Prostate gland (tissue), 2 donors: ENCODE data around the gene DUSP11. TPM values are rescaled to one million over a fixed set of nuclear protein-coding genes. Genes with fewer than 3 reads are reported as not detected.
"Not testable (repeated sequence)": the region's sequence is repeated elsewhere in the genome, so short reads cannot be mapped to it uniquely, and the experiment has no call there.

Source experiments
- DNase-seq: peaks from one replicate; pipeline ENCODE4 v3.0.0-alpha.2; 2019; ENCODE audit warnings: low spot score
- H3K27ac ChIP-seq, 2 donors: fragments of 200-600 bp; sonication (generic); 2 replicates each; pipeline ENCODE4 v1.5.1; 2017 to 2019
- H3K27me3 ChIP-seq: fragments of 200-600 bp; sonication (generic); replicated peaks from 2 replicates; pipeline ENCODE4 v1.5.1; 2019; ENCODE audit not compliant: insufficient read depth
- H3K36me3 ChIP-seq, 2 donors: fragments of 200-600 bp; sonication (generic); 1 replicate in 1 of 2; 2 replicates in 1 of 2; pipeline versions ENCODE4 v1.5.1 to v1.8.1; 2017 to 2019
- H3K4me1 ChIP-seq: fragments of 200-600 bp; sonication (generic); replicated peaks from 2 replicates; pipeline ENCODE4 v1.5.1; 2019
- H3K4me3 ChIP-seq, 2 donors: fragments of 200-600 bp; sonication (generic); 2 replicates each; pipeline ENCODE4 v1.5.1; 2017 to 2019
- H3K9me3 ChIP-seq: fragments of 200-600 bp; sonication (generic); 2 replicates; pipeline ENCODE4 v1.5.1; 2017
- POLR2A ChIP-seq: fragments of 450-650 bp; IDR thresholded peaks from one replicate; pipeline ENCODE4 v1.6.1; 2016; ENCODE audit warnings: antibody characterized with exemption, mild to moderate bottlenecking
- POLR2AphosphoS5 ChIP-seq: sonication (generic); formaldehyde crosslinking; IDR thresholded peaks from one replicate; pipeline ENCODE4 v1.6.1; 2017; ENCODE audit warnings: antibody characterized with exemption
- WGBS: methylation state at CpG from one replicate; pipeline ENCODE4 v1.1.5; 2018; 5-methylcytosine and 5-hydroxymethylcytosine counted together
- intact Hi-C: fragments of 100-400 bp; cut with DNase I; formaldehyde crosslinking; loops from one replicate; pipeline ENCODE4 v1.14.2; 2022
- total RNA-seq, 2 donors: library from RNA; depleted of rRNA; stranded (reverse); fragments of >200 nt; gene quantifications; one replicate each; pipeline ENCODE4 v1.1.0, GENCODE V29; 2016
- TF ChIP-seq, protein P1 (sequence below), 4 experiments: fragments of 200-600 bp in 2 of 4; fragments of 450-650 bp in 2 of 4; sonication (generic) in 2 of 4; IDR thresholded peaks; 1 replicate in 3 of 4; 2 replicates in 1 of 4; pipeline ENCODE4 v1.5.1; 2016 to 2019; ENCODE audit warnings: antibody characterized with exemption in 4 of 4, mild to moderate bottlenecking in 2 of 4, moderate library complexity in 2 of 4

DUSP11 gene
- total RNA-seq, 2 donors from 2014 or later, result 37.8 to 39.5 TPM

DNA sequence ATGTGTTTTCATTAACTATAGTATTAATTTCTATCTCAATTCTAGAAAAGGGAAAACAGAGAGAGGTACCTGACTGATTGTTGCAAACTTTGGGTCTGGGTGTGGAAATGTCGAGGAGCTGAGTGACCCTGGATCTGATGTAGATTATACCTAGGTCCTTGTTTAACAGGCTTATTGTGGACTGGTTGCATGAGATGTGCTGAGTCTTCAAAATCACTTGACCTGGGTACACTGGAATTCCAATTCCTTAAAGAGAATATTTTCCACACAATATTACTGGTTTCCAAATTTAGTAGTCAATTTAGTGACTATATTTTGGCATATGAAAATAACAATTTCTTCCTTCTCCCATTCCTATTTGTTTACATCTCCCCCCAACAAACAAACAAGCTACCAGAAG is 13.6 kb downstream of the DUSP11 start:
- H3K4me3 ChIP-seq, result no peak overlapping the region
- DNase-seq, result no peak
- WGBS, result 97% methylated on average over 1 of the region's 1 CpG
- no peaks in the 10 kb centered on the region for H3K9me3 ChIP-seq
- H3K4me1 ChIP-seq, result no peaks in the 10 kb centered on the region
- TF ChIP-seq, protein P1, sequence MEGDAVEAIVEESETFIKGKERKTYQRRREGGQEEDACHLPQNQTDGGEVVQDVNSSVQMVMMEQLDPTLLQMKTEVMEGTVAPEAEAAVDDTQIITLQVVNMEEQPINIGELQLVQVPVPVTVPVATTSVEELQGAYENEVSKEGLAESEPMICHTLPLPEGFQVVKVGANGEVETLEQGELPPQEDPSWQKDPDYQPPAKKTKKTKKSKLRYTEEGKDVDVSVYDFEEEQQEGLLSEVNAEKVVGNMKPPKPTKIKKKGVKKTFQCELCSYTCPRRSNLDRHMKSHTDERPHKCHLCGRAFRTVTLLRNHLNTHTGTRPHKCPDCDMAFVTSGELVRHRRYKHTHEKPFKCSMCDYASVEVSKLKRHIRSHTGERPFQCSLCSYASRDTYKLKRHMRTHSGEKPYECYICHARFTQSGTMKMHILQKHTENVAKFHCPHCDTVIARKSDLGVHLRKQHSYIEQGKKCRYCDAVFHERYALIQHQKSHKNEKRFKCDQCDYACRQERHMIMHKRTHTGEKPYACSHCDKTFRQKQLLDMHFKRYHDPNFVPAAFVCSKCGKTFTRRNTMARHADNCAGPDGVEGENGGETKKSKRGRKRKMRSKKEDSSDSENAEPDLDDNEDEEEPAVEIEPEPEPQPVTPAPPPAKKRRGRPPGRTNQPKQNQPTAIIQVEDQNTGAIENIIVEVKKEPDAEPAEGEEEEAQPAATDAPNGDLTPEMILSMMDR (IDR thresholded peaks at IDR 0.05), result no peak
- TF ChIP-seq POLR2AphosphoS5 (no peak), POLR2A (no peak)
- no peak overlapping the region for H3K27ac ChIP-seq
- intact Hi-C loops, result no loop called here
- H3K27me3 ChIP-seq, result no peaks in the 10 kb centered on the region
- peaks cover 0 to 5% of the 10 kb centered on the region in 2 donors for H3K36me3 ChIP-seq

GRCh38 chr2:73764945-73765344 is 15.0 kb downstream of the DUSP11 start:
- H3K9me3 ChIP-seq, result no peaks in the 10 kb centered on the region
- TF ChIP-seq POLR2AphosphoS5 (no peak), POLR2A (no peak)
- TF ChIP-seq, protein P1 (IDR thresholded peaks at IDR 0.05), result no peak
- peaks cover 0 to 5% of the 10 kb centered on the region in 2 donors for H3K36me3 ChIP-seq
- H3K27ac ChIP-seq, result no peak overlapping the region
- no peaks in the 10 kb centered on the region for H3K27me3 ChIP-seq
- intact Hi-C loops, result no loop called here
- no peak overlapping the region for H3K4me3 ChIP-seq
- no peaks in the 10 kb centered on the region for H3K4me1 ChIP-seq
- DNase-seq, result no peak
- WGBS, result 100% methylated on average over 1 of the region's 1 CpG

DNA sequence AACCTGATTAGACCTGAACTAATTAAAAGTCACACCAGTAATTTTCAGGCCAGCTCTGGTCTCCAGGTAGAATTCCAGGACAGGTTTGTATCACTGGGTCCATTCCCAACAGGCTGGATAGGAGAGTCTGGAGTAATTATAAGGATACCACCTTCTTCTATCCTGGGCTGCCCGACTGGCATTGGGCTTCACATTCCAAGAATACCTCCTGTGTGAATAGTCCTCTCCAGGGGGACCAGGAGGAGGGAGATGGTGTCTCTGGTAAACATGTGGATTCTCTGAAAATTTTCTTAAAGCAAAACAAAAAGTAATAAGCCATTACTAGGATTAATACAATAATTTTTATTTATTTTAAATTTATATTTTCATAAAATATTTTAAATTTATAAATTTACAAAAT is 17.3 kb downstream of the DUSP11 start:
- Histone ChIP-seq H3K27me3 (no peaks in the 10 kb centered on the region), H3K4me1 (no peaks in the 10 kb centered on the region), H3K4me3 (no peak overlapping the region), H3K9me3 (no peaks in the 10 kb centered on the region), H3K27ac (no peak overlapping the region), H3K36me3 (peaks cover 0 to 5% of the 10 kb centered on the region in 2 donors)
- TF ChIP-seq POLR2A (no peak), POLR2AphosphoS5 (no peak)
- TF ChIP-seq, protein P1 (IDR thresholded peaks at IDR 0.05), result no peak
- 47% methylated on average over 1 of the region's 1 CpG for WGBS
- DNase-seq, result no peak
- intact Hi-C loops, result no loop called here

GRCh38 chr2:73759904-73760303 is 20.0 kb downstream of the DUSP11 start:
- WGBS, result 84% methylated on average over 2 of the region's 2 CpGs
- intact Hi-C loops, result no loop called here
- H3K4me3 ChIP-seq, result no peak overlapping the region
- H3K27ac ChIP-seq, result no peak overlapping the region
- TF ChIP-seq POLR2AphosphoS5 (no peak), POLR2A (no peak)
- TF ChIP-seq, protein P1 (IDR thresholded peaks at IDR 0.05), result no peak
- DNase-seq, result no peak
- no peaks in the 10 kb centered on the region for H3K27me3 ChIP-seq
- no peaks in the 10 kb centered on the region for H3K4me1 ChIP-seq
- H3K9me3 ChIP-seq, result no peaks in the 10 kb centered on the region
- no peaks in the 10 kb centered on the region for H3K36me3 ChIP-seq

- H3K4me1 ChIP-seq, result no peaks in the 10 kb centered on the region
- no peaks in the 10 kb centered on the region for H3K9me3 ChIP-seq
- no peak for DNase-seq
- no peaks in the 10 kb centered on the region for H3K27me3 ChIP-seq
- intact Hi-C loops, result no loop called here
- WGBS, result 27% methylated on average over 3 of the region's 3 CpGs
- no peak overlapping the region for H3K27ac ChIP-seq
- no peak overlapping the region for H3K4me3 ChIP-seq
- TF ChIP-seq, protein P1 (IDR thresholded peaks at IDR 0.05), result no peak
- no peak for TF ChIP-seq POLR2AphosphoS5
- no peak for TF ChIP-seq POLR2A
- no peaks in the 10 kb centered on the region for H3K36me3 ChIP-seq
Observed at GRCh38 chr2:73759285-73759764, 20.6 kb downstream of the DUSP11 start.

DNA sequence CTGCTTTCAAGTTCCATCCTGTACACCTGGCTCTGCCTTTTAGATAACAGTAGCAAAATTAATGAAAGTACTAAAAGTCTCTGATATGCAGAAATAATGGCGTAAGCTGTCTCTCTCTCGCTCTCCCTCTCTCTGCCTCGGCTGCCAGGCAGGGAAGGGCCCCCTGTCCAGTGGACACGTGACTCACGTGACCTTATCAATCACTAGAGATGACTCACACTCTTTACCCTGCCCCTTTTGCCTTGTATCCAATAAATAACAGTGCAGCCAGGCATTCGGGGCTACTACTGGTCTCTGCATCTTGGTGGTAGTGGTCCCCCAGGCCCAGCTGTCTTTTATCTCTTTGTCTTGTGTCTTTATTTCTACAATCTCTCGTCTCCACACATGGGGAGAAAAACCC is 25.6 kb downstream of the DUSP11 start:
- H3K4me3 ChIP-seq, intact Hi-C loops, DNase-seq, H3K36me3 ChIP-seq, H3K9me3 ChIP-seq, H3K27me3 ChIP-seq, H3K4me1 ChIP-seq: not testable (repeated sequence)
- WGBS, result 92% methylated on average over 7 of the region's 7 CpGs
- peak overlapping the region; percentile 19 to 45 for H3K27ac ChIP-seq
